PC-3 (cell line): ENCODE results near the gene RIMS4. TPM values are rescaled to one million over a fixed set of nuclear protein-coding genes. Genes with fewer than 3 reads are reported as not detected.

Source experiments
- ATAC-seq: fragments of 200-7000 bp; cut with Tn5 transposase; 2 replicates; pipeline ENCODE4 v1.9.1; 2020; ENCODE audit warnings: mild to moderate bottlenecking, moderate library complexity
- BruUV-seq: library from RNA; stranded (reverse); fragments of 400-500 nt; replicated peaks from 2 replicates; lab custom pipeline; 2021; lab: Mats Ljungman, UMichigan
- CTCF ChIA-PET: fragments of 300-600 bp; sonication (Branson Sonifier 250); formaldehyde crosslinking; loops from one replicate; lab custom pipeline; 2022; ENCODE audit warnings: antibody characterized with exemption; lab: Charles Lee
- POLR2A ChIA-PET: fragments of 300-600 bp; sonication (Branson Sonifier 250); formaldehyde crosslinking; loops from one replicate; lab custom pipeline; 2022; ENCODE audit warnings: antibody characterized with exemption; ENCODE audit not compliant: unreplicated experiment; lab: Charles Lee
- DNase-seq: peaks from one replicate; pipeline ENCODE4 v3.0.0-alpha.2; 2015
- H2AFZ ChIP-seq: fragments of 300-600 bp; sonication (generic); 2 replicates; pipeline ENCODE4 v1.6.0; 2016; ENCODE audit warnings: antibody characterized with exemption, low read length
- H3F3A ChIP-seq: fragments of 300-600 bp; sonication (generic); one replicate; pipeline ENCODE4 v1.6.0; 2017; ENCODE audit warnings: antibody characterized with exemption, low read length, control low read depth, mild to moderate bottlenecking; ENCODE audit not compliant: unreplicated experiment
- H3K27ac ChIP-seq: fragments of 300-600 bp; sonication (generic); 2 replicates; pipeline ENCODE4 v1.5.1; 2016; ENCODE audit warnings: mild to moderate bottlenecking, low read length
- H3K27me3 ChIP-seq: fragments of 300-600 bp; sonication (generic); 2 replicates; pipeline ENCODE4 v1.6.1; 2016; ENCODE audit warnings: low read length, mixed read lengths
- H3K36me3 ChIP-seq: fragments of 300-600 bp; sonication (generic); 2 replicates; pipeline ENCODE4 v1.6.1; 2016; ENCODE audit warnings: low read depth, mixed run types, low read length, mixed read lengths
- H3K4me1 ChIP-seq: fragments of 300-600 bp; sonication (generic); 2 replicates; pipeline ENCODE4 v1.5.1; 2016; ENCODE audit warnings: low read length; ENCODE audit not compliant: insufficient read depth
- H3K4me2 ChIP-seq: fragments of 300-600 bp; sonication (generic); 2 replicates; pipeline ENCODE4 v1.6.0; 2016; ENCODE audit warnings: low read length
- H3K4me3 ChIP-seq: fragments of 300-600 bp; sonication (generic); 2 replicates; pipeline ENCODE4 v1.5.1; 2016; ENCODE audit warnings: mild to moderate bottlenecking, low read length, mixed read lengths
- H3K79me2 ChIP-seq: fragments of 300-600 bp; sonication (generic); 2 replicates; pipeline ENCODE4 v1.6.1; 2017; ENCODE audit warnings: low read length, mixed read lengths
- H3K9ac ChIP-seq: fragments of 300-600 bp; sonication (generic); 2 replicates; pipeline ENCODE4 v1.6.0; 2016; ENCODE audit warnings: mild to moderate bottlenecking, low read length
- H3K9me2 ChIP-seq: fragments of 300-600 bp; sonication (generic); replicated peaks from 2 replicates; pipeline ENCODE4 v1.6.1; 2016; ENCODE audit warnings: mixed run types, low read length, mixed read lengths
- H3K9me3 ChIP-seq: fragments of 300-600 bp; sonication (generic); 2 replicates; pipeline ENCODE4 v1.6.1; 2016; ENCODE audit warnings: low read length, mixed read lengths
- H4K20me1 ChIP-seq: fragments of 300-600 bp; sonication (generic); 2 replicates; pipeline ENCODE4 v1.6.1; 2016; ENCODE audit warnings: low read length, mixed read lengths
- EZH2 ChIP-seq: fragments of 300-600 bp; sonication (generic); IDR thresholded peaks from one replicate; pipeline ENCODE4 v1.6.1; 2017; ENCODE audit warnings: antibody characterized with exemption, mild to moderate bottlenecking, low read length; ENCODE audit not compliant: unreplicated experiment
- EZH2phosphoT487 ChIP-seq: fragments of 300-600 bp; sonication (generic); IDR thresholded peaks from 2 replicates; pipeline ENCODE4 v1.6.1; 2018; ENCODE audit warnings: mild to moderate bottlenecking, antibody characterized with exemption, low read length, borderline replicate concordance
- intact Hi-C: fragments of 100-400 bp; cut with micrococcal nuclease; formaldehyde crosslinking; loops from 2 replicates; pipeline ENCODE4 v1.9.0; 2023
- total RNA-seq: library from RNA; depleted of rRNA; stranded (reverse); fragments of >200 nt; gene quantifications from 2 replicates; pipeline ENCODE4 v1.2.3, GENCODE V29; 2014
- TF ChIP-seq, protein P1 (sequence below): fragments of 300-600 bp; sonication (generic); conservative IDR thresholded peaks from 2 replicates; pipeline ENCODE4 v1.5.1; 2017; ENCODE audit warnings: antibody characterized with exemption, low read depth, mild to moderate bottlenecking, low read length

Gene RIMS4
- total RNA-seq, 1 experiment from 2014 or later: 0.04 TPM

- Histone ChIP-seq H3K9ac (no peak overlapping the region), H3F3A (no peaks in the 10 kb centered on the region), H2AFZ (no peak overlapping the region), H3K4me3 (no peak overlapping the region), H3K79me2 (no peaks in the 10 kb centered on the region), H3K9me3 (no peaks in the 10 kb centered on the region), H3K36me3 (no peaks in the 10 kb centered on the region), H3K4me1 (no peaks in the 10 kb centered on the region), H3K27ac (no peak overlapping the region), H4K20me1 (no peaks in the 10 kb centered on the region), H3K27me3 (peaks cover 73% of the 10 kb centered on the region), H3K4me2 (no peak overlapping the region), H3K9me2 (no peaks in the 10 kb centered on the region)
- BruUV-seq: no TSS peak
- ATAC-seq (no peak), DNase-seq (no peak)
- ChIA-PET CTCF (no interaction called here), POLR2A (no interaction called here)
- intact Hi-C loops: no loop called here
- TF ChIP-seq, protein P1, sequence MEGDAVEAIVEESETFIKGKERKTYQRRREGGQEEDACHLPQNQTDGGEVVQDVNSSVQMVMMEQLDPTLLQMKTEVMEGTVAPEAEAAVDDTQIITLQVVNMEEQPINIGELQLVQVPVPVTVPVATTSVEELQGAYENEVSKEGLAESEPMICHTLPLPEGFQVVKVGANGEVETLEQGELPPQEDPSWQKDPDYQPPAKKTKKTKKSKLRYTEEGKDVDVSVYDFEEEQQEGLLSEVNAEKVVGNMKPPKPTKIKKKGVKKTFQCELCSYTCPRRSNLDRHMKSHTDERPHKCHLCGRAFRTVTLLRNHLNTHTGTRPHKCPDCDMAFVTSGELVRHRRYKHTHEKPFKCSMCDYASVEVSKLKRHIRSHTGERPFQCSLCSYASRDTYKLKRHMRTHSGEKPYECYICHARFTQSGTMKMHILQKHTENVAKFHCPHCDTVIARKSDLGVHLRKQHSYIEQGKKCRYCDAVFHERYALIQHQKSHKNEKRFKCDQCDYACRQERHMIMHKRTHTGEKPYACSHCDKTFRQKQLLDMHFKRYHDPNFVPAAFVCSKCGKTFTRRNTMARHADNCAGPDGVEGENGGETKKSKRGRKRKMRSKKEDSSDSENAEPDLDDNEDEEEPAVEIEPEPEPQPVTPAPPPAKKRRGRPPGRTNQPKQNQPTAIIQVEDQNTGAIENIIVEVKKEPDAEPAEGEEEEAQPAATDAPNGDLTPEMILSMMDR: no peak
- TF ChIP-seq EZH2phosphoT487 (no peak), EZH2 (no peak)
Observed at GRCh38 chr20:44843876-44844275, 33.5 kb upstream of the RIMS4 start.

GRCh38 chr20:44841955-44842354 lies 31.6 kb upstream of the RIMS4 start:
- CTCF ChIA-PET: no interaction called here
- H2AFZ ChIP-seq: no peak overlapping the region
- no peaks in the 10 kb centered on the region for H4K20me1 ChIP-seq
- H3K4me1 ChIP-seq: no peaks in the 10 kb centered on the region
- no peaks in the 10 kb centered on the region for H3K36me3 ChIP-seq
- H3F3A ChIP-seq: no peaks in the 10 kb centered on the region
- intact Hi-C loops: no loop called here
- ATAC-seq (no peak), DNase-seq (no peak)
- no TSS peak for BruUV-seq
- H3K9me3 ChIP-seq: no peaks in the 10 kb centered on the region
- H3K9ac ChIP-seq: no peak overlapping the region
- no peak for TF ChIP-seq EZH2
- TF ChIP-seq EZH2phosphoT487: no peak
- TF ChIP-seq, protein P1: no peak
- peaks cover 88% of the 10 kb centered on the region for H3K27me3 ChIP-seq
- no peak overlapping the region for H3K4me2 ChIP-seq
- no peaks in the 10 kb centered on the region for H3K79me2 ChIP-seq
- H3K4me3 ChIP-seq: no peak overlapping the region
- POLR2A ChIA-PET: no interaction called here
- no peak overlapping the region for H3K27ac ChIP-seq
- H3K9me2 ChIP-seq: no peaks in the 10 kb centered on the region

GRCh38 chr20:44840826-44841225 lies 30.5 kb upstream of the RIMS4 start:
- Histone ChIP-seq H4K20me1 (no peaks in the 10 kb centered on the region), H3K27ac (no peak overlapping the region), H3F3A (no peaks in the 10 kb centered on the region), H3K79me2 (no peaks in the 10 kb centered on the region), H3K4me3 (no peak overlapping the region), H3K9me3 (no peaks in the 10 kb centered on the region), H2AFZ (no peak overlapping the region), H3K9ac (no peak overlapping the region), H3K9me2 (no peaks in the 10 kb centered on the region), H3K4me2 (no peak overlapping the region), H3K36me3 (no peaks in the 10 kb centered on the region), H3K4me1 (no peaks in the 10 kb centered on the region), H3K27me3 (peaks cover 89% of the 10 kb centered on the region)
- ChIA-PET POLR2A (no interaction called here), CTCF (no interaction called here)
- intact Hi-C loops: no loop called here
- BruUV-seq: no TSS peak
- TF ChIP-seq EZH2 (no peak), EZH2phosphoT487 (no peak)
- TF ChIP-seq, protein P1: no peak
- no peak for ATAC-seq
- no peak for DNase-seq
